GM20431 (cell line): ENCODE data around the gene MAGI1.
"Not testable (repeated sequence)": the region's sequence is repeated elsewhere in the genome, so short reads cannot be mapped to it uniquely, and the experiment has no call there.

Experiments used
- in situ Hi-C: fragments of 300-500 bp; cut with MseI, MboI; formaldehyde crosslinking; loops from one replicate; pipeline ENCODE4 v1.15.0; 2020; ENCODE audit warnings: low sequenced_read_pairs; ENCODE audit not compliant: unreplicated experiment

Gene MAGI1

DNA sequence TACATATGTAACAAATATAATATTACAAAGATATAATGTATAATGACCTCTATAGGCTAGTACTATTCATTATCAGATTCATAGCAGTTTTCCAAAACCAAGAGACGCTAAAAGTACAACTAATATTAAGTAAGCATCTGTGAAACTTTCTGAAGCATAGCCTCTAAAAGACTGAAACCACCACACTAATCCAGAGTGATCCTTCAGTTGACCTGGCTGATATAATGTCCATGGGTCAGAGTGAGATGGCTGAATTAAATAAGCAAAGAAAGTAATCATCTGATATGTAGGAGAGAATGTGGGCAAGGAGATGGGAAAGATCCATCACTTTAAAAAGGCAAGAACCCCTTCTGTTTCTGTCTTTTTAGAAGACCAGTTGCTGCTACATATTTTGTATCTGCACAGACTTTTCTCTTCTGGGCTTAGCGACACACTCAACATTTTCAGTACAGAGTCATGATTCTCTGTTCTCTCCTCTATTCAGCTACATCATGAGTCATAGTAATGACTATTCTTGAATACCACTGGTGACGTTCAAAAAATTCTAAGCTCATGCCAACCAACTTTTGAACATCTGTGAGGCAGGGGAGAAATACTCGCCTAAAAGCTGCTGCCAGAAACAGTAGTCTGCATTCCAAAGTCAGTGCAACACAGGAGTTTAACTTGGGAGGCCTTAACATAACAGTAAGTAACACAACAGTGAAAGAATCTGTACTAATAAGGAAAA, 149.6 kb downstream of the MAGI1 start:
- in situ Hi-C loops = no loop called here

DNA sequence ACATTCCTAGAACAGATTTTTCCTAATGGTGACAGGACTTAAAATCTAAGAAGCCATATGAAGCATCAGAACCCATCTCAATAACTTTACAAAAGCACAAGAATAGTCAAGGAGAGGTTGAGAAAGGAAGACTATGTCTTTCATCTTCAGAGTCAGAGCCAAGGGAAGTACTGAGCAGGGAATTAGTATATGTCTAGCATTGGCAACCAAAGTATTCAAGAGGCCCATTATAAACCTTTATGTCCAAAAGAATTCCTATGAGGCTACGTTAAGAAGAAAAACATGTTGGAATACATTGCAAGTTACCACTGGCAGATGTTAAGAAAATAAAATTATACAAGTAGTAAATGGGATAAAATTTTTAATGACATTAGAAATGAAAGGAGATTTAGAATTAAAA, 150.5 kb downstream of the MAGI1 start:
- in situ Hi-C loops = no loop called here

DNA sequence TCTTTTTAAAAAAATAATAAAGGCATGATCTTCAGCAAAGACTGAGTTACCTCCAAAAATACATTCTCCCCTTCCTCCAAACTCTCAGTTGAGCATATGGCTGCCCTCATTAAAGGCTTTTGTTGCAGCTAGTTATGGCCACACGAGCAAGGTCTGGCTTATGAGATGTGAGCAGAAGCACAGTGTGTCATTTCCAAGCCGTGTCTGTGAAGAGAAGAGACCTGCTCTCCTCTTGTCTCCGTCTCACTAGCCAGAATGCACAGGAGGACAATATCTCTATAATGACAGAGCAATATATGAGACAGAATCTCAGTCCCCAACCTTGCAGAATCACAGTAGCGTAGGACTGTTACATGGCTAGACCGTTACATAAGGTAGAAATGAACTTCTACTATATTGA, 152.3 kb downstream of the MAGI1 start:
- in situ Hi-C loops = no loop called here

DNA sequence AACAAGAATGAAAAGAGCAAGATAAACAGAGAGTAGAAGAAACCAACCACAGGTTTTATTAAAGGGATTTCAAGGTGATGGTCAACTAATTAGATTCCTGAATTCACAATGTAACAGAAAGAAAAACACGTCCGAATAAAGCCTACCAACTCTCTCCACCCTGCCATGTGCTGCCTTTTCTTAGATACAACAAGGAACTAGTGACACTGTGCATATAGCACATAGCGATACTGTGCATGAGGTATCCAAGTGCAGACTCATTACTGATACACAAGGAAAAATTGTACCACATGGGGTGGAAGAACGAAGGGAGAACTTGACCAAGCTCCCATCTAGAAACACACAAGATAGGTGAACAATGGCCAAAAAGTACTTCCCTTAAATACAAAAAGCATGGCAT, 154.6 kb downstream of the MAGI1 start:
- in situ Hi-C loops = no loop called here

DNA sequence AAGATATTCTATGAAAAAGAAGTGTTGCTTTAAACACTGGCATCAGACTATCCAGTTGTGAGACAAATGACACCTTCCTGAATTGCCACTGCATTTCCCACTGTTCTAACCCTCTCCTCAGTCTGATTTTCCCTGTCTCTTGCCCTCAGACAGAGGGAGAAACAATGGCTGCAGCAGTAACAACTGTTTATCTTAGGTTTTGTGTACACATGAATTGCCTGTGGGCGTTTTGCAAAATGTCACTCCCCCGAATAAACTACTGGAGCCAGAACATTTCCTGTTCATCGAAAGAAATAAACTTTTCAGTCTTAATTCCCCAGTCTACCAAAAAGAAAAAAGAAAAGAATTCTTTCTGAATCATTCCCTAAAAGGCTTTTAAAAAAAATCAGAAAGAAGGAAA, 155.1 kb downstream of the MAGI1 start:
- in situ Hi-C loops = no loop called here

DNA sequence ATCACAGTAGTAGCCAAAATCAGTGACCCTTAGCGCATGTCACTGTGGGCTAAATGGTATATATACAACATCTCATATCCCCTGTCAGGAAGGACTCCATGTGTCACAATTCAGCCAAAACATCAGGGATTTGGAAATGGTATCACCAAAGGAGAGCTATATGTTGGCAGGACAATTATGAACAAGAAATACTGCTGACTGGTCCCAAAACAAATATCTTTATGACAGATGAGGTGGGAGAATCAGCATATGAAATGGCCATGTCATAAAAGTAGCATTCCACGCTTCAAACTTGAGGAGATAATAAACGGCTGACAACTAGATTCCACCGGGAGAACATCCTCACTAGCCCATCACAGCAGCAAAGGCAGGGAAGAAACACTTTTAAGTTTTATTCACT, 158.4 kb downstream of the MAGI1 start:
- in situ Hi-C loops = no loop called here

DNA sequence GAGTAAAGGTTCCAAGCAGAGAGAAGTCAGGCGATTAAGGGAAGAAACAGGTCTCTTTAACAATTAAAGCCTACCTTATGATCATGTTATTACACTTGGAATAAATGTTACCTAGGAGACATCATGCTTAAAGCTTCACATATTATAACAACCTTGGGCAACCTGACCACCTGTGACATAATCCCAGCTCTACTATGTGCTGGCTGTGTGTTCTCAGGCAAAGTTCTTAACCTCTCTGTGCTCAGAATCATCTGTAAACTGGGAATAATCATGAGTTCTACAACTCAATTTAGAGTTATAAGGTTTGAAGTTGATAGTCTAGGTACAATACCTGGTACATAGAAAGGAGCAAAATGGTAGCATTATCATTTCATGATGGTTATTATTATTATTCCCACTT, 159.3 kb downstream of the MAGI1 start:
- in situ Hi-C loops = no loop called here

DNA sequence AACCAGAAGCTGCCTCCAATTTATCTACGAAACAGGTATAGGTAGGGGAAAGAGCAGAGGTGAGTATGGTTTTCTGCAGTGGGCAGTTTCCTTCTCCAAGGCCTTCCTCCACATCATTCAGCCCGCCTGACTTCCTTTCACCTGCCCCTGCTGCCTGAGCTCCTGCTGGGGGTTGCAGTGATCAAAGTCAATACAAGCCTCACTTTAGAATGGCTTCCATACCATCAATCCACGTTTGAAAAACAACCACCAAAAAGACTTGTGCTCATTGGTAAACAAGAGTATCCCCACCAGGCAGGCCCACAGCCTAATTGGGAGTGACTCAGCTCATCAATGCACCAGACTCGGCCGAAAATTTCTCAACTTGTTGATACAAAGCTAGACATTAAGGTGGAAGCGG, 159.9 kb downstream of the MAGI1 start:
- in situ Hi-C loops = no loop called here

DNA sequence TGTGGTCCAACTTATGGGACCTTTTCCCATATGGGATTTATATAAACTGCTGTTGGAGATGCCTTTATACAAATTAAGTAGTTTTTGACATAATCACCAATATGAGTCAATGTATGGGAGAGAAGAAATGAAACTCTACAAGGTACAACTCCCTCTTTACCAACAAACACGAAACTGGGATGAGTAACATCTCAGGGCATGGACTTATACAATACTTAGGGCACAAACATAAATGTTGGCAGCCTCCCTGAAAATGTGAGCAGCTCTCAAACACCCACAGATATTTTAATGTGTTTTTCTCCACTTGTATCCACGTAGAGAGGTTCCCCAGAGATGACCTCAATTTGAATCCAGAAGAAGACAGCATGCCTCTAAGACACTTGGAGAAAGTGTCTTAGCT, 161.6 kb downstream of the MAGI1 start:
- in situ Hi-C loops = no loop called here

DNA sequence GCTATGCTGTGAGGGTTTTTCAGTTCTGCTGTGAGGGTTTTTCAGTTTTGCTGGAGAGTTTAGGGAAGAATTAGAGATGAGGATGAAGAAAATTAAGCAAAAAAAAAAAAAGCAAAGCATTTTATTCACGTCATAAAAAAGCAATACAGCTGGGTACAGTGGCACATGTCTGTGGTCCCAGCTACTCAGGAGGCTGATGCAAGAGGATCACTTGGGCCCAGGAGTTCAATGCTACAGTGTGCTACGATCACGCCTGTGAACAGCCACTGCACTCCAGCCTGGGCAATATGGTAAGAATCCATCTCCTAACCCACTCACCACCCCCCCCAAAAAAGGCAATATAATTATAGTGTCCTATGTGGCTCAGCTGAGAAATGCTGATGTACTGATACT, 162.7 kb downstream of the MAGI1 start:
- in situ Hi-C loops = no loop called here

DNA sequence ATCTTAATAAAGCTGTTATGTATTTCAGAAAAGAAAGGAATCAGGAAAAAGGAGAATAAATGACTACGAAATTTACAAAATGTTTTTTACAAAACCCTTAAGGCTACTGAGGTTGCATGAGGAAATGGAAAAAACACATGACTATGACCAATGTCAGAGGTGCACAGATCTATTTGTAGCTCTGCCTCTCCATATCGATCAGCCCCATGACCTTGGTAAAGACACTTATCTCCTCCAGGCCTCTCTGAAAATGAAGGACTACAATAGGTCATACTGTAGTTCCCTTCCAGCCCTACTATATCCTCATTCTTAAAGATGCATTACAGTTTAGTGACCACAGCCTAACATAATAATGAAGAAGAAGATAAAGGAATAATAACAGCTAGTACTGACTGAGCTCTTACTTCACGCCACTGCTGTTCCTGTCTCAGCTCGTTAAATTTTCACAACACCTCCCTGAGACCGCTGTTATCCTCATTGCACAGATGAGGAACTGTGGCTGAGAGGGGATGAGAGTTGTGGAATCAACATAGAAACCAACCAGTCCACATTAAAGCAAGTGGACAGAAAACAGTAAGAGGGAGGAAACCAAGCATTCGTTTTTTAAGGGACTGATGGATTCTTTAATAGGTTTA, 163.2 kb downstream of the MAGI1 start:
- in situ Hi-C loops = no loop called here

DNA sequence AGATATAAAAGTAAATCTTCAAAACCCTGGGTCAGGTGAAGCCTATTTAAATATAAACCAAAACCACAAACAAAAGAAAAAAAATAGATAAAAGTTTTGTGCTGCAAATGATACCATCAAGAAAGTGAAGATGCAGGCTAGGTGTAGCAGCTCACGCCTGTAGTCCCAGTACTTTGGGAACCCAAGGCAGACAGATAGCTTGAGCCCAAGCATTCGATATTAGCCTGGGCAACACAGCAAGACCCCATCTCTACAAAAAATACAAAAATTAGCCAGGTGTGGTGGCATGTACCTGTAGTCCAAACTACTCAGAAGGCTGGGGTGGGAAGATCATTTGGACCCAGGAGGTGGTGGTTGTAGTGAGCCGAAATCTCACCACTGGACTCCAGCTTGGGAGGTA, 164.8 kb downstream of the MAGI1 start:
- in situ Hi-C loops = no loop called here

DNA sequence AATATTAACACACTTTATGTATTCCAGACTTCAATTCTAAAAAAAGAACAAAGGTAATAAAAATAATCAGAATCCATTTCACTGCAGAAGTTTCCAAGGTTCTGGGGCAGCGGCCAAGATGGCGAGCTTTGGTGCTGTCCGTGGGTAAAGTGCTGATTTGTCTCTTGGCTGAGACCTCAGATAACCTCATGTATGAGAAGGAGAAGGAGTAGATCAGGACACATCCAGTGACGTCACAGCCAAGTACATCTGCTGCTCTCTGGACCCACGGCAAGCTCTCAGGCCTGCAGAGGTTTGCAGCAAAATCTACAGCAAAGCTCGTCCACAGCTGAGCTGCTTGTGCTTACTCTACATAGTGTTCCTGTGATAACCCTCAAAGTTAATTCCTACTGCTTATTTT, 165.7 kb downstream of the MAGI1 start:
- in situ Hi-C loops = no loop called here

DNA sequence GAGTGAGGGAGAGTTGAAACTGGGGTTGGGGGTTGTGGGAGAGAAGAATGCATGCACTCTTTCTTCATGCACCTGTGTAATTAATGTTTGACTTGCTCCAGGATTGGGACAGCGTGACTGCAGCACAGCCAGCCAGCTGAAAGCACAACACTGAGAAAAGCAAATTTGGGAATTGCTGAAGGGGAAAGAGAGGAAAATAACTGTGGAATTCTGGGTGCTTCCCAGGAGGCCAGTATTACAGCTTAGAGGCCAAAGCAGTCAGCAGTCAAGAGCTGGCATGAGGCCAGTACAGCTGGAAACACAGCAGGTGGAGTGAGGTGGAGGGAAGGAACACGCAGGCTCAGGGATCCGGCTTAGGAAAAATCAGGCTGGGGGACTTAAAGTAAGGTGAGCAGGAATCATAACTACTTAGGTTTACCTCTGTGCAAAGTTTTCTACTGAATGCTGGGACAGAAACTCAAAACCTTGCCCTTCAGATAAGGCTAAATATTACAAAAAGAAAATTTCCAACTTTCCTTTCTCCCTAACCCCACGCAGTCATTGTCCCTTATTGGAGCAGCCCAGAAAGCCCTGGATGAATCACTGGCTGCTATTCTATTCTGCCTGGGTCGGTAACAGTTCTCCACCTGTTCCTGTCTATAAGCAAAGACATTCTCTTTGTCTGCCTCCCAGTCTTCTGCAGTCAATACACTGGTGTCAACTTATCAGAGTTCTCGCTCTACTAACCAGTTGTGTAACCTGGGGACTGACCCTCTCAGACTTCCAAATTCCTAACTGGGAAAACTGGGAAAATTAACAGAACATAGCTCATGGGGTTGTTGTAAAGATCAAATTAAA, 167.2 kb downstream of the MAGI1 start:
- in situ Hi-C loops = no loop called here

DNA sequence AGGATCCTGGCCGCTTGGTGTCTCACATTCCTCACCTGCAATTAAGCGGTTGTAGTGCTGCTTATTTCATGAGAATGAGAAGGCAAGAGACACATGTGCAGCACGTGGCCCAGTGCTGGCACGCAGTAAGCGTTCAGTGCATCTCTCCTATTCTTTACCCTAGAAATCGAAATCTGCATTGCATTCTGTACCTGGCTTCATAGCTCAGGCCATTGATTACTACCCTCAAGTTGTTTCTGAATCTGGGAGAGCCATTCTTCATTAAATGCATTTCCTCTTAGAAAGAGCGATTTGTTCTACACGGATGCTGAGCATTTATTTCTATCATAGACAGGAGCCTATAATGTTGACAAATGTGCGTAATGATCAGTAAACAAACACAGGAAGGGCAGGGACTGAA, 168.9 kb downstream of the MAGI1 start:
- in situ Hi-C loops = no loop called here

DNA sequence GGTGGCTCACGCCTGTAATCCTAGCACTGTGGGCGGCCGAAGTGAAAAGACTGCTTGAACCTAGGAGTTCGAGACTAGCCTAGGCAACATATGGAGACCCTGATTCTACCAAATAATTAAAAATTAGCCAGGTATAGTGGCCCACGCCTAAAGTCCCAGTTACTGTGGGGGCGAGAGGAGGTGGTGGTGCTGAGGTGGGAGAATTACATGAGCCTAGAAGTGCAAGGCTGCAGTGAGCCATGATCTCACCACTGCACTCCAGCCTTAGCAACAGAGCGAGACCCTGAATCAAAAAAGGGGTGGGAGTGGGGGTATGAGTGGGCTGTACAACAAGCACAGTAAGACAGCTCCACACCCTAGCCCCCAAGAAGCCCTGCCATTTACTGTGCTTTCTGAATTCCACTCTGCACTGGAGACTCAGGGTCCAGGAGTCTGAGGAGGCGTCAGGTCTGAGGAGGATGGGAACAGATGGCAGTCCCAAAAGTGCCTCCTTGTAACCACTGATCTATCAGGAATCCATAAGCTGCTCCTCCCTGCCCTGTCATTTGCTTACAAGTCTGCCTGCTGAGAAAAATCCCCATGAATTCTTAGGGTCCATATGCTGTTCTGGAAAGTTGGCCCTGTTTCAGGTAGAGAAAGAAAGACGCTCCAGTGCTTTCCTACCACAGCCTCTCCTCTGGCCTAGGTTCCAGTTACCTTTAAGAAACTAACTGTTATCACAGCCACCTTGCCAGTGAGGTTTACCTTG, 171.1 kb downstream of the MAGI1 start:
- in situ Hi-C loops = no loop called here

DNA sequence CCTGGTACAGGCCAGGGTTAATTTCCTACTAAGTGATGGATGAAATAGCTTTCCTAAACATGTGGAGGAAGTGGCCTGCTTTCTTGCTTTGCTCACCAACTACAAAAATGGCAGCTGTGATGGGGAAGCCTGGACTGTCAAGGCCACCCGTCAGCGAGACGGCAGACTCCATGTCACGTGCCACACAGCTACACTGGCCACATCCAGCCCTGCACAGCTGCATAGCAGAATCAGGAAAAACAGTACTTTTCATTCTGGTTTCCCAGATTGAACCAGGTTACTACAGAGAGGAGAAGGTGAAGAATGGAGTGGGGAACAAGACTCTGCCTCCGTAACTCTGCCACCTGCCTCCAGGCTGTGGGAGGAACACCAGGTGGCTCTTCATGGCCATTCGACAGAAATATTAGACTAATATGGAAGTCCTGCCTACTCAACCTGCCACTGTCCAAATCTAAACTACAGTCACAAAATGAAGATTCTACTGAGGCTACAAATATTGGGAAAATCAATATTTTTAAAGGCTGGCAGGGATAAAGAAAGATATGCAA, 174.3 kb downstream of the MAGI1 start:
- in situ Hi-C loops = no loop called here

DNA sequence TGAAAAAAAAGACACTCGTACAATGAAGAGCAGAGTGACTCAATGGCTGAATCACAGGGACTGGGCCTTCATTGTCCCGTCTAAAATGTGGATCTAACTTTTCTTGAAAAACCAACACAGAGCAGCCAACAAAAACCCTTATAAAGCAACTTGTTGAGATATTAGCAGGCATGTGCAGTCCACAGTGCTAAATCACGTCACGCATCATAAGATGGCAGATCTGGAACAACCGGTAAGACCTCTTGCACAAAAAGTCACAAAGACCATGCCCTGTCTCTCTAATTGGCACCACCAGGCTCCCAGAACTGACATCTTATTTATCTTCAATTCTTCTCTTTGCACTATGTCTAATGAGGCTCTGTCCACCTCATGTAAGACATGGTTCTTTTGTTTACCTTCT, 177.0 kb downstream of the MAGI1 start:
- in situ Hi-C loops = no loop called here

DNA sequence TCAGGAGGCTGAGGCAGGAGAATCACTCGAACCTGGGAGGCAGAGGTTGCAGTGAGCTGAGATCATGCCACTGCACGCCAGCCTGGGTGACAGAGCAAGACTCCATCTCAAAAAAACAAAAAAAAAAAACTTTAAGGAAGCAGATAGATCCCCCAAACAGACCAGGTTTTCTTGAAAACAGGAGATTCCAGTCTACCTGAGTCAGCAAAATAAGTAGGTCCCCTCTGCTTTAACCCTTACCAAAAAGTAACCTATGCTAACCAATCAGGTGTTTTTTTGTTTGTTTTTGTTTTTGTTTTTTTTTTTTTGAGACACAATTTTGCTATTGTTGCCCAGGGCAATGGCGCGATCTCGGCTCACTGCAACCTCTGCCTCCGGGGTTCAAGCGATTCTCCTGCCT, 179.1 kb downstream of the MAGI1 start:
- in situ Hi-C loops = not testable (repeated sequence)

DNA sequence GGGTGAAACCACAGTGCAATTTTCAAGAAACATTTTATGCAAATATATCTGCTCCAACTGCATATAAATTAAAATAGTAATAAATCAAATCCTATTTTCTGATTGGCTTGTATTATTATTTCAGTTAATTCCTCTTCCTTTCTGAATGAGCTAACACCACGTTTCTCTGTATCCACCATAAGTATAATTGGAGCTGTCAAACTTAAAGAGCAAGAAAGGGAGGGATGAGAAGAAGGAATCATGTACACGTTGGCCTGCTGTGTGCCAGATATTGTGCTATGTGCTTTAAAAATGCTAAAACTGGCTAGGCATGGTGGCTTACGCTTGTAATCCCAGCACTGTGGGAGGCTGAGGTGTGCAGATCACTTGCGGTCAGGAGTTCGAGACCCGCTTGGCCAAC, 180.0 kb downstream of the MAGI1 start:
- in situ Hi-C loops = no loop called here
